Panc1 (cell line): ENCODE data around the gene CENPC. TPM values are rescaled to one million over a fixed set of nuclear protein-coding genes. Genes with fewer than 3 reads are reported as not detected.

ENCODE experiments used
- ATAC-seq: fragments of 200-7000 bp; cut with Tn5 transposase; 2 replicates; pipeline ENCODE4 v1.9.1; 2020; ENCODE audit warnings: mild to moderate bottlenecking, moderate library complexity
- BruUV-seq: library from RNA; stranded (reverse); fragments of 400-500 nt; replicated peaks from 2 replicates; lab custom pipeline; 2021; lab: Mats Ljungman, UMichigan
- CTCF ChIA-PET: fragments of 300-600 bp; sonication (Branson Sonifier 250); formaldehyde crosslinking; loops from one replicate; lab custom pipeline; 2022; ENCODE audit warnings: antibody characterized with exemption; lab: Charles Lee
- POLR2A ChIA-PET: fragments of 300-600 bp; sonication (Branson Sonifier 250); formaldehyde crosslinking; loops from one replicate; lab custom pipeline; 2022; ENCODE audit warnings: antibody characterized with exemption; lab: Charles Lee
- DNase-seq: peaks from one replicate; pipeline ENCODE4 v3.0.0-alpha.2; 2010; ENCODE audit warnings: low read depth, low spot score
- H3K27ac ChIP-seq: 2 replicates; pipeline ENCODE4 v1.5.1; 2011; ENCODE audit warnings: mild to moderate bottlenecking, low read length, inconsistent platforms
- H3K27me3 ChIP-seq: fragments of 200-500 bp; sonication (Bioruptor generic); 2 replicates; pipeline ENCODE4 v1.6.0; 2014; ENCODE audit warnings: low read length, inconsistent platforms; ENCODE audit not compliant: control insufficient read depth, insufficient read depth
- H3K36me3 ChIP-seq: fragments of 200-500 bp; sonication (Bioruptor generic); 2 replicates; pipeline ENCODE4 v1.5.1; 2014; ENCODE audit warnings: inconsistent platforms, mild to moderate bottlenecking, low read length, moderate library complexity; ENCODE audit not compliant: control insufficient read depth, insufficient read depth
- H3K4me1 ChIP-seq: 2 replicates; pipeline ENCODE4 v1.5.1; 2011; ENCODE audit warnings: inconsistent platforms, mild to moderate bottlenecking, low read length, moderate library complexity; ENCODE audit not compliant: control insufficient read depth, insufficient read depth
- H3K4me3 ChIP-seq, 2 experiments: 2 replicates each; pipeline ENCODE4 v1.5.1; 2011 to 2012; ENCODE audit warnings: low read depth in 2 of 2, low read length in 2 of 2, mild to moderate bottlenecking in 2 of 2, inconsistent platforms in 1 of 2, moderate library complexity in 1 of 2
- H3K9me3 ChIP-seq: fragments of 200-500 bp; sonication (Bioruptor generic); 2 replicates; pipeline ENCODE4 v1.5.1; 2014; ENCODE audit warnings: low read depth, mild to moderate bottlenecking, inconsistent platforms, low read length, moderate library complexity; ENCODE audit not compliant: control insufficient read depth, insufficient read depth
- CTCF ChIP-seq: fragments of 450-650 bp; IDR thresholded peaks from 2 replicates; pipeline ENCODE4 v1.5.1; 2017; ENCODE audit warnings: mild to moderate bottlenecking
- POLR2AphosphoS5 ChIP-seq: IDR thresholded peaks from 2 replicates; pipeline ENCODE4 v1.6.1; 2012; ENCODE audit warnings: mild to moderate bottlenecking, low read depth, low read length, moderate library complexity
- SIN3A ChIP-seq: IDR thresholded peaks from 2 replicates; pipeline ENCODE4 v1.6.1; 2012; ENCODE audit warnings: low read depth, mild to moderate bottlenecking, low read length, moderate library complexity, borderline replicate concordance; ENCODE audit not compliant: insufficient read depth
- TCF7L2 ChIP-seq: IDR thresholded peaks from 2 replicates; pipeline ENCODE4 v1.6.1; 2011; ENCODE audit warnings: mild to moderate bottlenecking, low read depth, low read length, inconsistent platforms
- in situ Hi-C: cut with HindIII; loops from 2 replicates; pipeline ENCODE4 v1.10.0; 2016; ENCODE audit warnings: low sequenced_read_pairs, low pct_unique_long_range_greater_than_20kb
- intact Hi-C: fragments of 100-400 bp; cut with micrococcal nuclease; formaldehyde crosslinking; loops from one replicate; pipeline ENCODE4 v1.10.0; 2022; ENCODE audit not compliant: unreplicated experiment
- total RNA-seq: library from RNA; stranded (reverse); gene quantifications from one replicate; pipeline ENCODE4 v1.2.1, GENCODE V29; 2021; ENCODE audit not compliant: unreplicated experiment
- TF ChIP-seq, protein P1 (sequence below), 2 experiments: IDR thresholded peaks; 2 replicates each; pipeline ENCODE4 v1.6.1; 2011 to 2012; ENCODE audit warnings: low read depth in 2 of 2, control low read depth in 1 of 2, low read length in 1 of 2, mild to moderate bottlenecking in 1 of 2, moderate library complexity in 1 of 2; ENCODE audit not compliant: insufficient read depth in 1 of 2

The CENPC gene
- total RNA-seq, 1 experiment from 2014 or later, result 10.1 TPM

- Histone ChIP-seq H3K27ac (no peak overlapping the region), H3K27me3 (no peaks in the 10 kb centered on the region), H3K36me3 (no peaks in the 10 kb centered on the region), H3K4me1 (no peaks in the 10 kb centered on the region), H3K4me3 (no peak overlapping the region), H3K9me3 (no peaks in the 10 kb centered on the region)
- BruUV-seq, result no TSS peak
- TF ChIP-seq, protein P1, sequence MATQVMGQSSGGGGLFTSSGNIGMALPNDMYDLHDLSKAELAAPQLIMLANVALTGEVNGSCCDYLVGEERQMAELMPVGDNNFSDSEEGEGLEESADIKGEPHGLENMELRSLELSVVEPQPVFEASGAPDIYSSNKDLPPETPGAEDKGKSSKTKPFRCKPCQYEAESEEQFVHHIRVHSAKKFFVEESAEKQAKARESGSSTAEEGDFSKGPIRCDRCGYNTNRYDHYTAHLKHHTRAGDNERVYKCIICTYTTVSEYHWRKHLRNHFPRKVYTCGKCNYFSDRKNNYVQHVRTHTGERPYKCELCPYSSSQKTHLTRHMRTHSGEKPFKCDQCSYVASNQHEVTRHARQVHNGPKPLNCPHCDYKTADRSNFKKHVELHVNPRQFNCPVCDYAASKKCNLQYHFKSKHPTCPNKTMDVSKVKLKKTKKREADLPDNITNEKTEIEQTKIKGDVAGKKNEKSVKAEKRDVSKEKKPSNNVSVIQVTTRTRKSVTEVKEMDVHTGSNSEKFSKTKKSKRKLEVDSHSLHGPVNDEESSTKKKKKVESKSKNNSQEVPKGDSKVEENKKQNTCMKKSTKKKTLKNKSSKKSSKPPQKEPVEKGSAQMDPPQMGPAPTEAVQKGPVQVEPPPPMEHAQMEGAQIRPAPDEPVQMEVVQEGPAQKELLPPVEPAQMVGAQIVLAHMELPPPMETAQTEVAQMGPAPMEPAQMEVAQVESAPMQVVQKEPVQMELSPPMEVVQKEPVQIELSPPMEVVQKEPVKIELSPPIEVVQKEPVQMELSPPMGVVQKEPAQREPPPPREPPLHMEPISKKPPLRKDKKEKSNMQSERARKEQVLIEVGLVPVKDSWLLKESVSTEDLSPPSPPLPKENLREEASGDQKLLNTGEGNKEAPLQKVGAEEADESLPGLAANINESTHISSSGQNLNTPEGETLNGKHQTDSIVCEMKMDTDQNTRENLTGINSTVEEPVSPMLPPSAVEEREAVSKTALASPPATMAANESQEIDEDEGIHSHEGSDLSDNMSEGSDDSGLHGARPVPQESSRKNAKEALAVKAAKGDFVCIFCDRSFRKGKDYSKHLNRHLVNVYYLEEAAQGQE (IDR thresholded peaks at IDR 0.05; ENCODE audit: insufficient read depth in 1 of 2, low read depth in 2 of 2, low read length in 1 of 2), result no peak
- TF ChIP-seq POLR2AphosphoS5 (no peak), CTCF (no peak)
- POLR2A ChIA-PET, result no interaction called here
- in situ Hi-C loops, result no loop called here
- no peak for DNase-seq
- ATAC-seq, result no peak
- intact Hi-C loops, result no loop called here
- CTCF ChIA-PET, result no interaction called here
Observed at GRCh38 chr4:67451464-67451863, 93.8 kb downstream of the CENPC start.

- BruUV-seq, result no TSS peak
- no peaks in the 10 kb centered on the region for H3K4me1 ChIP-seq
- ChIA-PET CTCF (no interaction called here), POLR2A (no interaction called here)
- H3K27ac ChIP-seq, result no peak overlapping the region
- no peak for DNase-seq
- H3K4me3 ChIP-seq, result no peak overlapping the region
- in situ Hi-C loops, result no loop called here
- H3K9me3 ChIP-seq, result no peaks in the 10 kb centered on the region
- no peaks in the 10 kb centered on the region for H3K36me3 ChIP-seq
- TF ChIP-seq, protein P1 (IDR thresholded peaks at IDR 0.05; ENCODE audit: insufficient read depth in 1 of 2, low read depth in 2 of 2, low read length in 1 of 2), result no peak
- TF ChIP-seq SIN3A (no peak), POLR2AphosphoS5 (no peak), CTCF (no peak), TCF7L2 (no peak)
- no peaks in the 10 kb centered on the region for H3K27me3 ChIP-seq
- intact Hi-C loops, result no loop called here
- ATAC-seq, result no peak
Observed at GRCh38 chr4:67448621-67449020, 96.7 kb downstream of the CENPC start.
